Psoas muscle (tissue), 8 donors: ENCODE measurements around the gene GBP3. TPM values are rescaled to one million over a fixed set of nuclear protein-coding genes. Genes with fewer than 3 reads are reported as not detected.
"Not testable (repeated sequence)": the region's sequence is repeated elsewhere in the genome, so short reads cannot be mapped to it uniquely, and the experiment has no call there.

Experiments used
- ATAC-seq, 4 donors: fragments of 200-7000 bp; cut with Tn5 transposase; one replicate each; pipeline ENCODE4 v1.9.1; 2020; ENCODE audit warnings: moderate library complexity in 3 of 4, mild to moderate bottlenecking in 2 of 4
- DNase-seq, 2 donors: peaks; one replicate each; pipeline ENCODE4 v3.0.0-alpha.2; 2020
- H3K27ac ChIP-seq: fragments of 200-600 bp; one replicate; pipeline ENCODE4 v1.8.0; 2022
- H3K27me3 ChIP-seq, 3 donors: fragments of 200-600 bp in 1 of 3; one replicate each; pipeline versions ENCODE4 v1.6.1 to v1.8.0; 2013 to 2022; ENCODE audit warnings: low read length in 2 of 3, mild to moderate bottlenecking in 2 of 3, moderate library complexity in 1 of 3; ENCODE audit not compliant: insufficient read depth in 3 of 3
- H3K36me3 ChIP-seq, 2 donors: fragments of 200-600 bp in 1 of 2; one replicate each; pipeline versions ENCODE4 v1.6.1 to v1.8.0; 2013 to 2022; ENCODE audit warnings: low read depth in 1 of 2, mild to moderate bottlenecking in 1 of 2, moderate library complexity in 1 of 2; ENCODE audit not compliant: insufficient read depth in 1 of 2
- H3K4me1 ChIP-seq: fragments of 200-600 bp; one replicate; pipeline ENCODE4 v1.8.0; 2022
- H3K4me3 ChIP-seq: fragments of 200-600 bp; one replicate; pipeline ENCODE4 v1.8.0; 2022; ENCODE audit warnings: mild to moderate bottlenecking
- H3K9me3 ChIP-seq: fragments of 200-600 bp; one replicate; pipeline ENCODE4 v1.8.0; 2022
- WGBS, 3 donors: extraction: QIAGEN DNeasy Blood & Tissue Kit; methylation state at CpG; one replicate each; pipeline versions ENCODE4 v1.1.6 to v1.1.7; 2013; 5-methylcytosine and 5-hydroxymethylcytosine counted together
- intact Hi-C, 2 donors: fragments of 100-400 bp; cut with DNase I; formaldehyde crosslinking; loops; one replicate each; pipeline versions ENCODE4 v1.11.0 to v1.14.2; 2022
- polyA plus RNA-seq, 3 donors: library from polyadenylated mRNA; stranded (reverse); fragments of 200-250 nt; gene quantifications; one replicate each; pipeline ENCODE4 v1.2.3, GENCODE V29; 2013
- total RNA-seq, 4 donors: library from RNA; stranded (reverse); fragmentation: NEBNext Ultra II Directional in 2 of 4; extraction: Animal tissue kit (Norgen Biotek cat#: 25700) in 2 of 4; gene quantifications; one replicate each; pipeline versions ENCODE4 v1.2.1 to v1.2.4, GENCODE V29; 2021 to 2023
- TF ChIP-seq, protein P1 (sequence below): fragments of 200-600 bp; IDR thresholded peaks from one replicate; pipeline ENCODE4 v1.8.0; 2022; ENCODE audit warnings: antibody characterized with exemption
- donor health status: healthy with polysubstance abuse.
- donor health status: DM: no; HTN: no; CAD: no; lungs with moderate emphysema.
- donor health status: Bipolar disorder and iron deficiency.
- donor health status: healthy.
- donor health status: DM: yes; HTN: yes; CAD: no.
- donor health status: DM: no; HTN: no; CAD: no.
- donor health status: DM: no; HTN: no; CAD: no.
- donor health status: DM: yes; HTN: yes; CAD: no.

GBP3 gene
- total and polyA plus RNA-seq, 7 donors: 0.56 to 5.3 (median 1.4) TPM

DNA sequence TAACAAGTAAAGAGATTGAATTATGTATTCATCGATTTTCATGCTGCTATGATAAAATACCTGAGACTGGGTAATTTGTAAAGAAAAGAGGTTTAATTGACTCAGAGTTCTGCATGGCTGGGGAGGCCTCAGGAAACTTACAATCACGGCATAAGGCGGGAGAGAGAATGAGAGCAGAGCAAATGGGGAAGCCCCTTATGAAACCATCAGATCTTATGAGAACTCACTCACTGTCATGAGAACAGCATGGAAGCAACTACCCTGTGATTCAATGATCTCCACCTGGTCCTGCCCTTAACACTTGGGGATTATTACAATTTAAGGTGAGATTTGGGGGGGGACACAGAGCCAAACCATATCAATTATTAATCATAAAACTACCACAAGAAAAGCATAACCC lies 3.3 kb upstream of the GBP3 start:
- Histone ChIP-seq H3K4me1 (no peaks in the 10 kb centered on the region), H3K27me3 (no peaks in the 10 kb centered on the region), H3K27ac (no peak overlapping the region), H3K36me3 (no peaks in the 10 kb centered on the region), H3K4me3 (no peak overlapping the region), H3K9me3 (peaks cover 4% of the 10 kb centered on the region)
- TF ChIP-seq, protein P1, sequence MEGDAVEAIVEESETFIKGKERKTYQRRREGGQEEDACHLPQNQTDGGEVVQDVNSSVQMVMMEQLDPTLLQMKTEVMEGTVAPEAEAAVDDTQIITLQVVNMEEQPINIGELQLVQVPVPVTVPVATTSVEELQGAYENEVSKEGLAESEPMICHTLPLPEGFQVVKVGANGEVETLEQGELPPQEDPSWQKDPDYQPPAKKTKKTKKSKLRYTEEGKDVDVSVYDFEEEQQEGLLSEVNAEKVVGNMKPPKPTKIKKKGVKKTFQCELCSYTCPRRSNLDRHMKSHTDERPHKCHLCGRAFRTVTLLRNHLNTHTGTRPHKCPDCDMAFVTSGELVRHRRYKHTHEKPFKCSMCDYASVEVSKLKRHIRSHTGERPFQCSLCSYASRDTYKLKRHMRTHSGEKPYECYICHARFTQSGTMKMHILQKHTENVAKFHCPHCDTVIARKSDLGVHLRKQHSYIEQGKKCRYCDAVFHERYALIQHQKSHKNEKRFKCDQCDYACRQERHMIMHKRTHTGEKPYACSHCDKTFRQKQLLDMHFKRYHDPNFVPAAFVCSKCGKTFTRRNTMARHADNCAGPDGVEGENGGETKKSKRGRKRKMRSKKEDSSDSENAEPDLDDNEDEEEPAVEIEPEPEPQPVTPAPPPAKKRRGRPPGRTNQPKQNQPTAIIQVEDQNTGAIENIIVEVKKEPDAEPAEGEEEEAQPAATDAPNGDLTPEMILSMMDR: no peak
- DNase-seq: no peak
- WGBS, 3 donors: 89 to 96% (median 95%) methylated on average over 3 of the region's 3 CpGs
- no peak for ATAC-seq
- intact Hi-C loops: no loop called here

DNA sequence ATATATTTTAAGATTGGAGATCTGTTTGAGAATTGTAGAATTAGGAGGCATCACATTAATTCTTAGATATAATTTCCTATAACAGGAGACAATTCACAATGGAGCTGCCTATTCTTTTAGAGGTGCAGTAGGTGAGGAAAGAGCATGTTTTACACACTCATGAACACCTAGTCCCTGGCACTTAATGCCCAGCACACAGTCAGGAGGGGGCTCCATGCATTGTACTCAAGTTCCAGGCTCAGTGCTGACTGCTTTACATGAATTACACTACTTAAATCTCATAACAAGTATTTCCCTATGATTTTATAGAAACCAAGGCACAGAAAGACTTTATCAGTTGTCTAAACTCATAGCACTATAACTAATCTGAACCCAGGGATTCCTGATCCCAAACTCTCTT lies 360 bp upstream of the GBP3 start:
- Histone ChIP-seq H3K4me1 (no peaks in the 10 kb centered on the region), H3K36me3 (no peaks in the 10 kb centered on the region), H3K27me3 (no peaks in the 10 kb centered on the region), H3K9me3 (no peaks in the 10 kb centered on the region), H3K4me3 (peak overlapping the region; percentile 63), H3K27ac (peak overlapping the region; percentile 60)
- ATAC-seq: no peak
- intact Hi-C loops: no loop called here
- no peak for DNase-seq
- TF ChIP-seq, protein P1: no peak

DNA sequence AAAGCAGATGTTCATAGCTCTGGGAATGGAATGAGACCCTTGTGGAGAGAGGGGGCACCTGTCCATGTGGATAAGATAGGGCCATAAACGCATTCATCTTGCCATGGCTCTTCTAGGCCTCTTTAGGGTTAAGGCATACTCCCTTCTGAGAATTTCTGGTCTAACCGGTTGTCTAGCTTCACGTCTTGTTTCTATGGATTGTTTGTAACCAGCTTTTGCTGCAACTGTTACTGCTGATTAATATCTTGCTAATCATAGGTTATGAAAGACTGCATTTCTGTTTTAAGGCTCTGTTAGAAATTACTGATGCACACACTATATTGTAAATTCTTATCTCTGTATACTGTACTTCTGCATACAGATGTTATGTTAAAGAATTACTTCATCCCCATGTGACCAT lies 4.3 kb downstream of the GBP3 start:
- 60 to 73% (median 65%) methylated on average over 3 of the region's 3 CpGs for WGBS, 3 donors
- H3K4me1 ChIP-seq, intact Hi-C loops, H3K27me3 ChIP-seq, DNase-seq, H3K4me3 ChIP-seq, H3K27ac ChIP-seq, H3K9me3 ChIP-seq, ATAC-seq: not testable (repeated sequence)
- peaks cover 2 to 19% of the 10 kb centered on the region in 2 donors for H3K36me3 ChIP-seq

DNA sequence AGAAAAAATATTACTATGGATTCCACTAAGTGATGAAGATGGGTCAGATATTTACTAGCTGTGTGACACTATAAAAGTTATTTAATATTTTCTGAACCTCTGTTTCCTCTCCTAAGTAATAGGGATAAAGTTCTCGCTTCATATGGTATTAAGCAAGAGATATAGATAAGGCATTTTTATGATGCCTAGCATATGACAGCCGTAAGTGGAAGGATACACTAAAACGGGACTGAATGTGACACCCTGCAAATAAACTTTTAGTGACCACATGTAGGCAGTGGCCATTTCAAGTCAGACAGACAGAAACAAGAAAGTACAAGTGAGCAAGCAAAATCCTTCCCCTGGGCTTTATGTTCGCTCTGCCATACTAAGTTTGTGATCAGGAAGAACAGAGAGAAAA lies 14.2 kb downstream of the GBP3 start:
- WGBS, 3 donors: 83 to 87% (median 87%) methylated on average over 4 of the region's 4 CpGs
- H3K4me3 ChIP-seq: no peak overlapping the region
- no peaks in the 10 kb centered on the region for H3K27me3 ChIP-seq
- H3K9me3 ChIP-seq: no peaks in the 10 kb centered on the region
- no peak overlapping the region for H3K27ac ChIP-seq
- H3K36me3 ChIP-seq: peaks cover 0 to 37% of the 10 kb centered on the region in 2 donors
- DNase-seq (no peak), ATAC-seq (no peak)
- intact Hi-C loops: no loop called here
- TF ChIP-seq, protein P1: no peak
- no peaks in the 10 kb centered on the region for H3K4me1 ChIP-seq

DNA sequence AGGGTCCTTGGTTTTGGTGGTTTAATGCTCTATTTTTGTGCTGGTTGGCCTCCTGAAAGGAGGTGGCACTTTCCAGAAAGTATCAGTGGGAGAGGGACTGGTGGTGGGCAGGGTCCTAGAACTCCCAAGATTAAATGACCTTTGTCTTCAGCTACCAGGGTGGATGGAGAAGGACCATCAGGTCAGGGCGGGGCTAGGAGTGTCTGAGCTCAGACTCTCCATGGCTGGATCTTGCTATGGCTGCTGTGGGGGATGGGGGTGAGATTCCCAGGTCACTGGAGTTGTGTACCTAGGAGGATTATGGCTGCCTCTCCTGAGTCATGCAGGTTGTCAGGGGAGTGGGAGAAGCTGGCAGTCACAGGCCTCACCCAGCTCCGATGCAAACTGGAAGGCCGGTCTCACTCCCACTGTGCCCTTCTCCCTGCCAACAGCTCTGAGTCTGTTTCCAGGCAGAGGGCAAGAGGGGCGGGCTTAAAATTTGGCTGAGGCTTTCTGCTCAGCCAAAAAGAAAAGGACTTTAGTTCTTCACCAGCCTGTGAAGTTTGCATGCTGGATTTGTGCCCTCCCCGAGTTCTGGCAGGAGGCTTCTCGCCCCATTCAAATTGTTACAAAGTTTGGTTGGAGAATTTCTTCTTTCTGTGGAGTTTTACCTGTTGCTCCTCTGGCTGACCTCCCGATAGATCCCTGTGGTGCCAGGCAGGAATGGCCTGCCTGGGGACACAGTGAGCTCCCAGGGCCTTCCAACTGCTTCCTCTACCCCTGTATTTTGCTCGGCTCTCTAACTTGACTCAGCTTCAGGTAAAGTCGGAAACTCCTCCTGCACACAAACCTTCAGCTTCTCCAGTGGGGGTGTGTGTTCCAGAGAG lies 17.1 kb downstream of the GBP3 start:
- no peaks in the 10 kb centered on the region for H3K27me3 ChIP-seq
- no peak overlapping the region for H3K27ac ChIP-seq
- no peaks in the 10 kb centered on the region for H3K9me3 ChIP-seq
- intact Hi-C loops: loop anchor here in 1 of 2 donors (2.0 kb wide), 1 partner anchor 451 kb away; no protein-coding TSS in a partner anchor
- H3K4me1 ChIP-seq: no peaks in the 10 kb centered on the region
- no peak overlapping the region for H3K4me3 ChIP-seq
- TF ChIP-seq, protein P1: no peak
- no peak for ATAC-seq
- WGBS, 3 donors: 53 to 71% (median 59%) methylated on average over 9 of the region's 9 CpGs
- peaks cover 0 to 22% of the 10 kb centered on the region in 2 donors for H3K36me3 ChIP-seq
- no peak for DNase-seq

DNA sequence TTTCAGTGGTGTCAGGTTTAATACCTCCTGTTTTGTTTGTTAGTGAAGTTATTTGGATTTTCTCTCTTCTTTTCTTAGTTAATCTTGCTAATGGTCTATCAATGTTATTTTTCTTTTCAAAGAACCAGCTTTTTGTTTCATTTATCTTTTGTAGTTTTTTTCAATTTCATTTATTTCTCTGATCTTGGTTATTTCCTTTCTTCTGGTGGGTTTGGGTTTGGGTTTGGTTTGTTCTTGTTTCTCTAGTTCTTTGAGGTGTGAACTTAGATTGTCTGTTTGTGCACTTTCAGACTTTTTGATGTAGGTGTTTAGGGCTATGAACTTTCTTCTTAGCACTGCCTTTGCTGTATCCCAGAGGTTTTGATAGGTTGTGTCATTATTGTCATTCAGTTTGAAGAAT lies 20.5 kb downstream of the GBP3 start:
- ATAC-seq, H3K27me3 ChIP-seq, DNase-seq, H3K9me3 ChIP-seq, H3K36me3 ChIP-seq, H3K4me1 ChIP-seq, H3K27ac ChIP-seq, intact Hi-C loops, H3K4me3 ChIP-seq: not testable (repeated sequence)
